HUES48 (cell line): ENCODE measurements around the gene ANKRD40CL.

Experiments
- H3K27ac ChIP-seq: one replicate; pipeline ENCODE4 v1.7.0; 2013; ENCODE audit warnings: low read depth, low read length, inconsistent platforms
- H3K27me3 ChIP-seq: 2 replicates; pipeline ENCODE4 v1.6.1; 2013; ENCODE audit warnings: mild to moderate bottlenecking, low read length; ENCODE audit not compliant: control insufficient read depth, insufficient read depth
- H3K36me3 ChIP-seq: 2 replicates; pipeline ENCODE4 v1.6.1; 2013; ENCODE audit warnings: low read length; ENCODE audit not compliant: control insufficient read depth, insufficient read depth
- H3K4me1 ChIP-seq: 2 replicates; pipeline ENCODE4 v1.6.1; 2013; ENCODE audit warnings: mild to moderate bottlenecking, low read length; ENCODE audit not compliant: control insufficient read depth, insufficient read depth
- H3K4me3 ChIP-seq: 2 replicates; pipeline ENCODE4 v1.5.1; 2013; ENCODE audit warnings: mild to moderate bottlenecking, low read depth, low read length
- H3K9ac ChIP-seq: 2 replicates; pipeline ENCODE4 v1.6.1; 2013; ENCODE audit warnings: mild to moderate bottlenecking, low read depth, low read length, moderate library complexity
- H3K9me3 ChIP-seq: 2 replicates; pipeline ENCODE4 v1.6.1; 2013; ENCODE audit warnings: low read length; ENCODE audit not compliant: control insufficient read depth, insufficient read depth

ANKRD40CL gene

GRCh38 chr17:50758989-50759544 is 8.3 kb downstream of the ANKRD40CL start:
- H3K4me3 ChIP-seq: no peak overlapping the region
- H3K36me3 ChIP-seq: peaks cover 16% of the 10 kb centered on the region
- no peak overlapping the region for H3K9ac ChIP-seq
- H3K4me1 ChIP-seq: peaks cover 7% of the 10 kb centered on the region
- H3K27me3 ChIP-seq: no peaks in the 10 kb centered on the region
- H3K9me3 ChIP-seq: no peaks in the 10 kb centered on the region
- H3K27ac ChIP-seq: no peak overlapping the region

- Histone ChIP-seq H3K27me3 (no peaks in the 10 kb centered on the region), H3K36me3 (peaks cover 22% of the 10 kb centered on the region), H3K9me3 (no peaks in the 10 kb centered on the region), H3K4me1 (peaks cover 3% of the 10 kb centered on the region; the same call in 1 of the 2 replicates), H3K4me3 (no peak overlapping the region), H3K9ac (no peak overlapping the region), H3K27ac (no peak overlapping the region)
These were observed 8.8 kb downstream of the ANKRD40CL start for GRCh38 chr17:50758524-50758923.

GRCh38 chr17:50754521-50754920 is 12.8 kb downstream of the ANKRD40CL start:
- no peak overlapping the region for H3K27ac ChIP-seq
- H3K36me3 ChIP-seq: peaks cover 62% of the 10 kb centered on the region
- H3K27me3 ChIP-seq: no peaks in the 10 kb centered on the region
- H3K4me1 ChIP-seq: no peaks in the 10 kb centered on the region
- no peak overlapping the region for H3K9ac ChIP-seq
- no peaks in the 10 kb centered on the region for H3K9me3 ChIP-seq
- H3K4me3 ChIP-seq: no peak overlapping the region

- H3K4me1 ChIP-seq: no peaks in the 10 kb centered on the region
- H3K36me3 ChIP-seq: peaks cover 100% of the 10 kb centered on the region
- no peaks in the 10 kb centered on the region for H3K27me3 ChIP-seq
- H3K9ac ChIP-seq: no peak overlapping the region
- H3K9me3 ChIP-seq: no peaks in the 10 kb centered on the region
- no peak overlapping the region for H3K27ac ChIP-seq
- H3K4me3 ChIP-seq: no peak overlapping the region
These were observed 18.1 kb downstream of the ANKRD40CL start for GRCh38 chr17:50749245-50749644.

- H3K4me1 ChIP-seq: no peaks in the 10 kb centered on the region
- H3K9me3 ChIP-seq: no peaks in the 10 kb centered on the region
- H3K9ac ChIP-seq: no peak overlapping the region
- peaks cover 98% of the 10 kb centered on the region for H3K36me3 ChIP-seq
- no peak overlapping the region for H3K27ac ChIP-seq
- no peaks in the 10 kb centered on the region for H3K27me3 ChIP-seq
- H3K4me3 ChIP-seq: no peak overlapping the region
These were observed 21.7 kb downstream of the ANKRD40CL start for GRCh38 chr17:50745631-50746030.

GRCh38 chr17:50739098-50739497 is 28.2 kb downstream of the ANKRD40CL start:
- H3K27ac ChIP-seq: no peak overlapping the region
- peaks cover 74% of the 10 kb centered on the region for H3K36me3 ChIP-seq
- H3K4me3 ChIP-seq: no peak overlapping the region
- H3K4me1 ChIP-seq: no peaks in the 10 kb centered on the region
- H3K27me3 ChIP-seq: no peaks in the 10 kb centered on the region
- H3K9ac ChIP-seq: no peak overlapping the region
- H3K9me3 ChIP-seq: no peaks in the 10 kb centered on the region

- Histone ChIP-seq H3K36me3 (peaks cover 58% of the 10 kb centered on the region), H3K4me3 (no peak overlapping the region), H3K27ac (no peak overlapping the region), H3K9me3 (no peaks in the 10 kb centered on the region), H3K9ac (no peak overlapping the region), H3K27me3 (no peaks in the 10 kb centered on the region), H3K4me1 (no peaks in the 10 kb centered on the region)
These were observed 30.1 kb downstream of the ANKRD40CL start for GRCh38 chr17:50737118-50737698.

GRCh38 chr17:50735287-50735686 is 32.0 kb downstream of the ANKRD40CL start:
- Histone ChIP-seq H3K36me3 (peaks cover 38% of the 10 kb centered on the region), H3K4me1 (no peaks in the 10 kb centered on the region), H3K27me3 (no peaks in the 10 kb centered on the region), H3K4me3 (no peak overlapping the region), H3K9me3 (no peaks in the 10 kb centered on the region), H3K9ac (no peak overlapping the region), H3K27ac (no peak overlapping the region)

GRCh38 chr17:50731575-50732460 is 35.5 kb downstream of the ANKRD40CL start:
- Histone ChIP-seq H3K27ac (no peak overlapping the region), H3K9ac (no peak overlapping the region), H3K9me3 (no peaks in the 10 kb centered on the region), H3K36me3 (peaks cover 9% of the 10 kb centered on the region), H3K4me3 (no peak overlapping the region), H3K27me3 (no peaks in the 10 kb centered on the region), H3K4me1 (no peaks in the 10 kb centered on the region)

- no peaks in the 10 kb centered on the region for H3K4me1 ChIP-seq
- H3K36me3 ChIP-seq: peaks cover 8% of the 10 kb centered on the region; the same call in 1 of the 2 replicates
- no peaks in the 10 kb centered on the region for H3K27me3 ChIP-seq
- H3K27ac ChIP-seq: no peak overlapping the region
- H3K4me3 ChIP-seq: no peak overlapping the region
- no peaks in the 10 kb centered on the region for H3K9me3 ChIP-seq
- no peak overlapping the region for H3K9ac ChIP-seq
These were observed 38.2 kb downstream of the ANKRD40CL start for GRCh38 chr17:50728881-50729765.
